Measurements from ENCODE around the gene PPM1M.

Gene PPM1M

GRCh38 chr3:52231502-52232278, 13.9 kb upstream of the PPM1M start:
- peaks cover 73% of the 10 kb centered on the region for H3K4me1 Mint-ChIP-seq (ENCODE audit: low read depth)
- H3K27me3 Mint-ChIP-seq = no peaks in the 10 kb centered on the region
- H3K36me3 Mint-ChIP-seq (ENCODE audit: low read depth) = peaks cover 98% of the 10 kb centered on the region
- H3K9me3 Mint-ChIP-seq = no peaks in the 10 kb centered on the region
- H3K4me3 Mint-ChIP-seq = no peak overlapping the region
- peak overlapping the region; percentile 3 for H3K27ac Mint-ChIP-seq
- intact Hi-C loops (cut with micrococcal nuclease) = loop anchor here (2.0 kb wide), 1 partner anchor 107 kb away; no protein-coding TSS in a partner anchor

DNA sequence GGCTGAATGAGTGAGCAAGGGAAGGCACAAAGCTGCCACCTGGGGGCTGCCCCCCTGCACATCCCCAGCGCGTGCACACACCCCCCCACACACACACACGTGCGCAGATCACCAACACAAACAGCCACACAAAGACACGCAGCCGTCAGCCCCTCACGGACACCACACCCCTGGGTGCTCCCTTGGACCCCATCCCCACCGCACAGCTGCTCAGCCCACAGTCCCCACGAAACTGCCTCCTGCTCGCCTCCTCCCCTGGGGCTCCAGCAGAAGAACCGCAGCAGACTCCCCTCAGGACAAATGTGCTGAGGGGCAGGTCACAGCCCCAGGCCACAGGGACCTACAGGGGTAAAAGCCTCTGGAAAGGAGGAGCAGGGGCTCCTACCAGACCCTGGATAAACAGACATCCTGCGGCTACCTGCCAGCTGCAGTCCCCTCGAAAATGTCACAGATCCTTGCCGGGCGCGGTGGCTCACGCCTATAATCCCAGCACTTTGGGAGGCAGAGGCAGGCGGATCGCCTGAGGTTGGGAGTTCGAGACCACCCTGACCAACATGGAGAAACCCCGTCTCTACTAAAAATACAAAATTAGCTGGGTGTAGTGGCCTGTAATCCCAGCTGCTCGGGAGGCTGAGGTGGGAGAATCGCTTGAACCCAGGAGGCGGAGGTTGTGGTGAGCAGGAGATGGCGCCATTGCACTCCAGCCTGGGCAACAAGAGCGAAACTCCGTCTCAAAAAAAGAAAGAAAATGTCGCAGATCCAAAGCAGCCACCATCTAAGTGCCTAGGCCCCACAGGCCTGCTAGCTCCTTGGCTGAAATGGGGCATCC, 13.1 kb upstream of the PPM1M start:
- no peaks in the 10 kb centered on the region for H3K27me3 Mint-ChIP-seq
- no peaks in the 10 kb centered on the region for H3K9me3 Mint-ChIP-seq
- intact Hi-C loops (cut with micrococcal nuclease) = no loop called here
- no peak overlapping the region for H3K4me3 Mint-ChIP-seq
- H3K36me3 Mint-ChIP-seq (ENCODE audit: low read depth) = peaks cover 97% of the 10 kb centered on the region
- H3K4me1 Mint-ChIP-seq (ENCODE audit: low read depth) = peaks cover 77% of the 10 kb centered on the region
- peak overlapping the region; percentile 3 for H3K27ac Mint-ChIP-seq

DNA sequence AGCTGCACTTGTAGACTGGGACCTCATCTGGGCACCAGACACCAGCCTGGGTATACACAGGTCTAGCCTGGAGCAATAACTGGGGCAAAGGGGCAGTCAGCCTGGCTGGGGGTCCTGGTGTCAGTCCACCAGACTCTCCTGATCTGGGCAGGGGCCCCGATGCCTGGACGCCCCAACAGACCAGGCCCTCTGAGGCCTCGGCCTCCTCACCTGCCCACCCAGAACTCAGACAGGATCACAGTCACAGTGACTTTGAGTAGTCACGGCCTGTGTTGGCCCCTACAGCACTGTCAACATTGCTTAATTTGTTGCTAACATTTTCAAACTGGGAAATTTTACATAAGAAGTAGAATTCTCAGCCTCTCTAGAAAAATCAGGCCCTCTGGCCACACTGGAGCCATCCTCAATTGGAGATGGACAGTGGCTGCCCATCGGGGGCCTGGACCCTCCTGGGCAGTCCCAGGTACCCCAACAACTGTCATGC, 12.4 kb upstream of the PPM1M start:
- H3K9me3 Mint-ChIP-seq = no peaks in the 10 kb centered on the region
- no peak overlapping the region for H3K4me3 Mint-ChIP-seq
- H3K4me1 Mint-ChIP-seq (ENCODE audit: low read depth) = peaks cover 84% of the 10 kb centered on the region
- peaks cover 93% of the 10 kb centered on the region for H3K36me3 Mint-ChIP-seq (ENCODE audit: low read depth)
- no peak overlapping the region for H3K27ac Mint-ChIP-seq
- intact Hi-C loops (cut with micrococcal nuclease) = no loop called here
- H3K27me3 Mint-ChIP-seq = no peaks in the 10 kb centered on the region

- no peaks in the 10 kb centered on the region for H3K27me3 Mint-ChIP-seq
Observed at GRCh38 chr3:52233968-52234367, 11.6 kb upstream of the PPM1M start.

GRCh38 chr3:52234516-52235447, 10.8 kb upstream of the PPM1M start:
- no peaks in the 10 kb centered on the region for H3K27me3 Mint-ChIP-seq
- no peak overlapping the region for H3K4me3 Mint-ChIP-seq
- H3K4me1 Mint-ChIP-seq (ENCODE audit: low read depth) = peaks cover 89% of the 10 kb centered on the region
- intact Hi-C loops (cut with micrococcal nuclease) = loop anchor here (5.0 kb wide), 1 partner anchor 43 kb away; the partner anchor contains the start of gene WDR82
- peaks cover 93% of the 10 kb centered on the region for H3K36me3 Mint-ChIP-seq (ENCODE audit: low read depth)
- H3K27ac Mint-ChIP-seq = no peak overlapping the region
- H3K9me3 Mint-ChIP-seq = no peaks in the 10 kb centered on the region

More at GRCh38 chr3:52233968-52234367, 11.6 kb upstream of the PPM1M start:
- Mint-ChIP-seq H3K9me3 (no peaks in the 10 kb centered on the region), H3K4me3 (no peak overlapping the region), H3K36me3 (ENCODE audit: low read depth) (peaks cover 93% of the 10 kb centered on the region), H3K27ac (no peak overlapping the region), H3K4me1 (ENCODE audit: low read depth) (peaks cover 88% of the 10 kb centered on the region)
- intact Hi-C loops (cut with micrococcal nuclease) = no loop called here

DNA sequence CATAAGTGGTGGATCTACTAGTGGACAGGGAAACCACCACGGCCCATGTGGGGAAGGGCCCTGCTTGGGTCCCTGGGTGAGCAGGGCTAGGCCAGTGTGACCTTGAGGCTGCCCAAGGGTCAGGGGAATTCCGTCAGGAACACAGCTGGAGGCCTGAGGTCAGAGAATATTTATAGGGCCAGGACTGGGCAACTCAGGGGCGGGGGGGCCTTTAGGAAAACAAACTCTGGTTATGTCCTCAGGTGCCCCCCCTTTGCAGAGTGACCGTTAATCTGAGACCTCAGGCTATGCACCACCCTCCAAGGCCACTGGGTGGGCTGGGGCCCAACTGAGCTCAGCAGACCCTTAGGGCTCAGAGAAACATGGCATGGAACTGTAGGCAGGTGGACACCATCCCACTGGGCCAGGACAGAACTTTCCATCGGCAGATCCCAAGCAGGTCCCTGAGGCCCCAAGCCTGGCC, 9.1 kb upstream of the PPM1M start:
- Mint-ChIP-seq H3K4me1 (ENCODE audit: low read depth) (peaks cover 91% of the 10 kb centered on the region), H3K27me3 (no peaks in the 10 kb centered on the region), H3K4me3 (peak overlapping the region; percentile 91), H3K9me3 (no peaks in the 10 kb centered on the region), H3K27ac (peak overlapping the region; percentile 75), H3K36me3 (ENCODE audit: low read depth) (peaks cover 76% of the 10 kb centered on the region)
- intact Hi-C loops (cut with micrococcal nuclease) = loop anchor here (5.0 kb wide), 1 partner anchor 41 kb away; the partner anchor contains the start of gene WDR82

- Mint-ChIP-seq H3K4me3 (peak overlapping the region; percentile 91), H3K27me3 (no peaks in the 10 kb centered on the region), H3K9me3 (no peaks in the 10 kb centered on the region), H3K4me1 (ENCODE audit: low read depth) (peaks cover 91% of the 10 kb centered on the region), H3K27ac (peak overlapping the region; percentile 97), H3K36me3 (ENCODE audit: low read depth) (peaks cover 69% of the 10 kb centered on the region)
- intact Hi-C loops (cut with micrococcal nuclease) = loop anchor here (1.0 to 5.0 kb wide), 2 partner anchors 9 to 40 kb away; partner anchors contain the start of gene WDR82
Observed at GRCh38 chr3:52237006-52237656, 8.4 kb upstream of the PPM1M start.

DNA sequence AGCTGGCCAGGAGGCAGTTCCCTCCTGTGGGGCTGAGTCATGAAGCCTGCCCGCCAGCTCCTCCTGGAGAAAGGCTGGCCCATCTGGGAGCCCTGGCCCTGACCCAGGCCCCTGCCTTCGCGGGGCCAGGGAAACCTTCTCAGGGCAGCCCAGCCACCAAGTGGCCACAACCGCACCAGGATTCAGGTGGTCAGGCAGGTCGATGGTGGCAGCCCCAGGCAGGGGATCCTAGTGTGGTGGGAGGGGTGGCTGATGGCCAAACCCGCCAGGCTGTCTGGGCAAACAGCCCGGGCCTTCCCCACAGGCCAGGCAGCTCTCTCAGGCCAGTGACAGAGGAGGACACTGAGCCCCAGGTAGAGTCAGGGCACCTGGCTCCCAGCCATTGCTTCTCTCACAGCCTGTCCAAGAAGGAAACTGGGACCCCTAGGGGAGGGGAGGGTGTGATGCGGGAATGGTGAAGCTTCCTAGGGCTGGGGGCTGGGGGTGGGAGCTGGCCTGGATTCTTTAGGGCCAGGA, 7.8 kb upstream of the PPM1M start:
- Mint-ChIP-seq H3K9me3 (no peaks in the 10 kb centered on the region), H3K27me3 (no peaks in the 10 kb centered on the region), H3K27ac (peak overlapping the region; percentile 97), H3K4me1 (ENCODE audit: low read depth) (peaks cover 86% of the 10 kb centered on the region), H3K36me3 (ENCODE audit: low read depth) (peaks cover 63% of the 10 kb centered on the region), H3K4me3 (peak overlapping the region; percentile 91)
- intact Hi-C loops (cut with micrococcal nuclease) = loop anchor here (1.0 to 5.0 kb wide), 2 partner anchors 9 to 40 kb away; partner anchors contain the start of gene WDR82

- Mint-ChIP-seq H3K36me3 (ENCODE audit: low read depth) (peaks cover 58% of the 10 kb centered on the region), H3K4me3 (peak overlapping the region; percentile 91), H3K27me3 (no peaks in the 10 kb centered on the region), H3K9me3 (no peaks in the 10 kb centered on the region), H3K4me1 (ENCODE audit: low read depth) (peaks cover 84% of the 10 kb centered on the region), H3K27ac (peak overlapping the region; percentile 97)
- intact Hi-C loops (cut with micrococcal nuclease) = loop anchor here (5.0 kb wide), 1 partner anchor 39 kb away; the partner anchor contains the start of gene WDR82
Observed at GRCh38 chr3:52238193-52238760, 7.3 kb upstream of the PPM1M start.

- Mint-ChIP-seq H3K27ac (peak within 1 kb of the TSS; percentile 97), H3K4me1 (ENCODE audit: low read depth) (peaks cover 84% of the 10 kb centered on the region), H3K27me3 (no peaks in the 10 kb centered on the region), H3K4me3 (peak within 1 kb of the TSS; percentile 91), H3K9me3 (no peaks in the 10 kb centered on the region), H3K36me3 (ENCODE audit: low read depth) (peaks cover 50% of the 10 kb centered on the region)
- intact Hi-C loops (cut with micrococcal nuclease) = loop anchor here (5.0 kb wide), 1 partner anchor 38 kb away; the partner anchor contains the start of gene WDR82
Observed at GRCh38 chr3:52238761-52239701, 6.5 kb upstream of the PPM1M start, which contains the start of gene TWF2. Gene TWF2, minus strand, starts transcription at chr3:52239158. Its CDS starts 142 bp downstream, at chr3:52239016.

DNA sequence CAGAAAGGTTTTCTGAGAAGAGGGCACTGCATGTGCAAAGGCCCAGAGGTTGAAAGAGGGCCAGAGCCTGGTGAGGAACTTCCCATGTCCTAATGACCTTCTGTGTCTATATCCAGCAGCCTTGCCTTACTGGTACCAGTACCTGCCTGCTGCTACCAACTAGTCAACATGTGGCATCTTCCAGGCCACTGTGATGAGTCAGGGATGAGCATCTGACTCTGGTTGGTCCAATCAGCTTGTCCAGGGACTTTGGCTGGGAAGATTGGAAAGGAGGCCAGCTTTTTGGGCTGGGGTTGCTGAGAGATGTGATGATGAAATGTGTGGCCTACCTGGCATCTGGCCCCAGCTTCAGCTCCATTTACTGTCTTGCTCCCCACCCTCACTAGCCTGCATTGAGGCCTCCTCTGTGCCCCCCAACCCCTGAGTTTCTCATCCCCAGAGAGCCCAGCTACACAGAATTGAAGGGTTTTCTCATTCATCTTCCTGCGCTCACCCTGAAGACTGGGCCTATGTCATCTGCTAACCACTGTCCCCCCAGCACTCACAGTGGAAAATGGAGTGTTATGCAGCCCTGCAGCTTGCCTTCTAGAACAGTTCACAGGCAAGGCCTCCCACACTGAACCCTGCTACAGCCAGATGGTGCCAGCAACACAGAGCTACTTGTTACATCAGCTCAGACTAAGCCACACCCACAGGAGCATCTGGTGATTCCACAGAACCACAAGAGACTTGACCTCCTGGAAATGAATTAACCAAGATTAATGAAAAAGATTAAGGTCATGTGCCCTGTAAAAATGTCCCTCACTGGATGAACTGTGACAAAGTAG, 5.3 kb upstream of the PPM1M start:
- Mint-ChIP-seq H3K27me3 (no peaks in the 10 kb centered on the region), H3K9me3 (no peaks in the 10 kb centered on the region), H3K4me1 (ENCODE audit: low read depth) (peaks cover 84% of the 10 kb centered on the region), H3K36me3 (ENCODE audit: low read depth) (peaks cover 44% of the 10 kb centered on the region), H3K27ac (peak overlapping the region; percentile 97), H3K4me3 (peak overlapping the region; percentile 91)
- intact Hi-C loops (cut with micrococcal nuclease) = no loop called here

Data from dendritic cell treated with granulocyte-macrophage colony-stimulating factor and Interleukin-4, amounts not matched to agents 40 ng/mL and 50 ng/mL, for 4 days (primary cell).